Measurements from ENCODE around the gene ATXN1. TPM values are rescaled to one million over a fixed set of nuclear protein-coding genes. Genes with fewer than 3 reads are reported as not detected.
A peak's percentile ranks its signal among the peaks of the same experiment; 100 is the strongest.

ATXN1 gene
- total RNA-seq, 1 donor from 2014 or later: 27.2 TPM

- DNase-seq (ENCODE audit: low read depth): no peak
Measured at GRCh38 chr6:16743664-16744210, 17.5 kb downstream of the ATXN1 start.

GRCh38 chr6:16742116-16742515, 19.1 kb downstream of the ATXN1 start:
- DNase-seq (ENCODE audit: low read depth): no peak

- DNase-seq (ENCODE audit: low read depth): peak; percentile 99
Measured at GRCh38 chr6:16741112-16742016, 19.9 kb downstream of the ATXN1 start.

- DNase-seq (ENCODE audit: low read depth): no peak
Measured at GRCh38 chr6:16740097-16740496, 21.2 kb downstream of the ATXN1 start.

GRCh38 chr6:16739329-16739801, 21.9 kb downstream of the ATXN1 start:
- peak; percentile 97 for DNase-seq (ENCODE audit: low read depth)

- no peak for DNase-seq (ENCODE audit: low read depth)
Measured at GRCh38 chr6:16737925-16738324, 23.3 kb downstream of the ATXN1 start.

GRCh38 chr6:16736856-16737775, 24.1 kb downstream of the ATXN1 start:
- peak; percentile 74 for DNase-seq (ENCODE audit: low read depth)

GRCh38 chr6:16735014-16735413, 26.2 kb downstream of the ATXN1 start:
- no peak for DNase-seq (ENCODE audit: low read depth)

- no peak for DNase-seq (ENCODE audit: low read depth)
Measured at GRCh38 chr6:16733085-16733484, 28.2 kb downstream of the ATXN1 start.

- DNase-seq (ENCODE audit: low read depth): no peak
Measured at GRCh38 chr6:16731478-16732051, 29.7 kb downstream of the ATXN1 start.

GRCh38 chr6:16730738-16731477, 30.4 kb downstream of the ATXN1 start:
- peak; percentile 46 for DNase-seq (ENCODE audit: low read depth)

- DNase-seq (ENCODE audit: low read depth): no peak
Measured at GRCh38 chr6:16729744-16730143, 31.5 kb downstream of the ATXN1 start.

GRCh38 chr6:16729183-16729691, 32.0 kb downstream of the ATXN1 start:
- peak; percentile 94 for DNase-seq (ENCODE audit: low read depth)

- no peak for DNase-seq (ENCODE audit: low read depth)
Measured at GRCh38 chr6:16728513-16729182, 32.6 kb downstream of the ATXN1 start.

- DNase-seq (ENCODE audit: low read depth): no peak
Measured at GRCh38 chr6:16727996-16728395, 33.3 kb downstream of the ATXN1 start.

- peak; percentile 98 for DNase-seq (ENCODE audit: low read depth)
Measured at GRCh38 chr6:16725145-16725864, 36.0 kb downstream of the ATXN1 start.

GRCh38 chr6:16723826-16724225, 37.4 kb downstream of the ATXN1 start:
- DNase-seq (ENCODE audit: low read depth): peak; percentile 97

- DNase-seq (ENCODE audit: low read depth): no peak
Measured at GRCh38 chr6:16723402-16723801, 37.9 kb downstream of the ATXN1 start.

- DNase-seq (ENCODE audit: low read depth): peak; percentile 78
Measured at GRCh38 chr6:16722630-16723029, 38.6 kb downstream of the ATXN1 start.

- no peak for DNase-seq (ENCODE audit: low read depth)
Measured at GRCh38 chr6:16721977-16722376, 39.3 kb downstream of the ATXN1 start.
